ENCODE data around the gene RBM44.

GRCh38 chr2:237824085-237824484 is 25.5 kb downstream of the RBM44 start:
- TF ChIP-seq CTCF (conservative IDR thresholded peaks at IDR 0.05; ENCODE audit: low read depth, low read length) = no peak
- TF ChIP-seq EZH2phosphoT487 (IDR thresholded peaks at IDR 0.05; ENCODE audit: borderline replicate concordance, low read length) = no peak
